ENCODE results near the gene SCD5. TPM values are rescaled to one million over a fixed set of nuclear protein-coding genes. Genes with fewer than 3 reads are reported as not detected.

The SCD5 gene
- total RNA-seq, 1 experiment from 2014 or later, result 17.2 TPM

DNA sequence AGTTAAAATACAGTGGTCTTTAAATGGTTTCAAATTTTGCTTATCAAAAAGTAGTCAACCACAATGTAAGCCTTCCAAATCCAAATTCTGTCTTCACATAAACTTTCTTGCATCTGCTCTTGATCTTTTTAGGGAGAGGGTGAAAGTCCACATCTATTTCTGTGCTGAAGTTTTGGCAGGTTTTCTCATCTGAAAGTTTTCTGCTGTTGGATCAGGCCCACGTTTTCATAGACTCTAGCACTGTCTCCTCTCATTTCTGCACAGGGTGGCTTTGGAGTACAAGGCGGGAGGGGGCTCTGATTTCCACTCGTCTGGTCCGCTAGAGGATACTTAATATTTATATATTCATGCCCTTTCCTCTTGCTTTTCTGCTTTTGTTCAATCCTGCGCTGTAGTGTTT, 218.7 kb downstream of the SCD5 start:
- Histone ChIP-seq H3K27ac (no peak overlapping the region), H3K27me3 (replicated peaks) (no peaks in the 10 kb centered on the region), H3K36me3 (no peaks in the 10 kb centered on the region), H3K9me3 (replicated peaks) (no peaks in the 10 kb centered on the region), H3K4me3 (no peak overlapping the region), H3K4me1 (replicated peaks) (no peaks in the 10 kb centered on the region)
- DNase-seq (ENCODE audit: low read depth in 1 of 2, low spot score in 2 of 2), result no peak

Other genes starting within 250 kb of the SCD5 start
- gene TMEM150C, start 236.8 kb downstream of the SCD5 start, total RNA-seq (2014; rRNA removed; shearing (Covaris generic)), result 0.06 TPM in 1 of 2 replicates, not detected in the other
- 191 and 203 TPM in 2 replicates for gene SEC31A, start 92.4 kb upstream of the SCD5 start, total RNA-seq (2014; rRNA removed; shearing (Covaris generic))
- gene THAP9, start 101.9 kb upstream of the SCD5 start, total RNA-seq (2014; rRNA removed; shearing (Covaris generic)), result 3.4 and 5.3 TPM in 2 replicates
- gene LIN54, start 212.0 kb upstream of the SCD5 start, total RNA-seq (2014; rRNA removed; shearing (Covaris generic)), result 22.4 and 42.4 TPM in 2 replicates
- gene COPS4, start 236.4 kb upstream of the SCD5 start, total RNA-seq (2014; rRNA removed; shearing (Covaris generic)), result 58.5 and 111 TPM in 2 replicates

Measured in SJSA1 (cell line).